HepG2 (cell line): Measurements from ENCODE around the gene NSUN3.
"Not testable (repeated sequence)": the region's sequence is repeated elsewhere in the genome, so short reads cannot be mapped to it uniquely, and the experiment has no call there.

Experiments used
- CEBPB ChIP-seq: IDR thresholded peaks from 2 replicates; pipeline ENCODE4 v1.6.1; 2011; ENCODE audit warnings: low read depth, low read length, improper control_type of control experiment, borderline replicate concordance
- SCMH1 ChIP-seq: sonication (generic); formaldehyde crosslinking; IDR thresholded peaks from 2 replicates; pipeline ENCODE4 v1.9.0; 2021; ENCODE audit warnings: missing genetic modification reagents, mild to moderate bottlenecking, borderline replicate concordance
- ZNF577 ChIP-seq: sonication (generic); formaldehyde crosslinking; IDR thresholded peaks from 2 replicates; pipeline ENCODE4 v1.4.0; 2020; ENCODE audit warnings: mild to moderate bottlenecking, low read depth, missing genetic modification reagents, borderline replicate concordance

DNA sequence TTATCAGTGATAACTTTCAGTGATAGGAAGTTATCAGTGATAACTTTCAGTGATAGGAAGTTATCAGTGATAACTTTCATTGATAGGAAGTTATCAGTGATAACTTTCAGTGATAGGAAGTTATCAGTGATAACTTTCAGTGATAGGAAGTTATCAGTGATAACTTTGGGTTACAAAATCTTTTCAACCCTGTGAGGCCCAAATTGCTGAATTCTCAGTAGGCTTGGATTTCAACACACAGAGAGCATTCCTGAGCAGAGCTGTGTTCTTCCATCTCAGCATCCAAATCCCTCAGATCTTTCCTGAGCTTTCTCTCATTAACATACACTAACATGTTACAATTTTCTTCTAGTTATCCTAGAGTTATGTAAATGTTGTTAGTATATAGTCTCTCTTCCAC lies 47.4 kb downstream of the NSUN3 start:
- not testable (repeated sequence) for TF ChIP-seq CEBPB; SCMH1 (CRISPR knock-in tag); ZNF577 (CRISPR knock-in tag)
